HEK293 (cell line): Measurements from ENCODE around the gene TEF.

ENCODE experiments used
- CTCF ChIA-PET: fragments of 350-600 bp; formaldehyde crosslinking; extraction: SDS; loops from one replicate; lab custom pipeline; 2021; ENCODE audit warnings: antibody characterized with exemption; lab: Yijun Ruan, JAX
- POLR2A ChIA-PET: fragments of 300-600 bp; formaldehyde crosslinking; extraction: SDS; loops from one replicate; lab custom pipeline; 2020; ENCODE audit warnings: antibody characterized with exemption, inconsistent platforms; lab: Yijun Ruan, JAX
- H3K27ac ChIP-seq: fragments of 200-500 bp; sonication (Bioruptor generic); 2 replicates; pipeline ENCODE4 v1.5.1; 2014; ENCODE audit warnings: low read depth, low read length, control low read depth, inconsistent platforms; ENCODE audit errors: extremely low read depth
- H3K36me3 ChIP-seq, 2 experiments: fragments of 200-500 bp in 1 of 2; sonication (Bioruptor generic) in 1 of 2; 1 replicate in 1 of 2; 2 replicates in 1 of 2; pipeline ENCODE4 v1.5.1; 2014 to 2017; ENCODE audit warnings: inconsistent platforms in 2 of 2, low read length in 2 of 2; ENCODE audit not compliant: control insufficient read depth in 2 of 2, insufficient read depth in 1 of 2
- H3K4me1 ChIP-seq: fragments of 200-500 bp; sonication (Bioruptor generic); 2 replicates; pipeline ENCODE4 v1.5.1; 2014; ENCODE audit warnings: mild to moderate bottlenecking, low read length, inconsistent platforms; ENCODE audit not compliant: control insufficient read depth, insufficient read depth
- H3K4me3 ChIP-seq: 2 replicates; pipeline ENCODE4 v1.5.1; 2011; ENCODE audit warnings: low read depth, mild to moderate bottlenecking, control low read depth, low read length, moderate library complexity
- H3K9me3 ChIP-seq: fragments of 200-500 bp; sonication (Bioruptor generic); 2 replicates; pipeline ENCODE4 v1.5.1; 2014; ENCODE audit warnings: low read depth, low read length, inconsistent platforms; ENCODE audit not compliant: control insufficient read depth, insufficient read depth
- ELK4 ChIP-seq: IDR thresholded peaks from 2 replicates; pipeline ENCODE4 v1.6.1; 2011; ENCODE audit warnings: mild to moderate bottlenecking, low read depth, low read length, borderline replicate concordance
- GLIS1 ChIP-seq: fragments of 450-650 bp; formaldehyde crosslinking; IDR thresholded peaks from 2 replicates; pipeline ENCODE4 v1.5.1; 2016; ENCODE audit warnings: missing biosample characterization, missing genetic modification characterization
- HOXD13 ChIP-seq: sonication (generic); formaldehyde crosslinking; IDR thresholded peaks from 2 replicates; pipeline ENCODE4 v1.8.0; 2022; ENCODE audit warnings: missing genetic modification reagents, borderline replicate concordance
- IKZF3 ChIP-seq: fragments of 450-650 bp; IDR thresholded peaks from 2 replicates; pipeline ENCODE4 v1.5.0; 2018; ENCODE audit warnings: missing biosample characterization, mild to moderate bottlenecking, missing genetic modification characterization, moderate library complexity
- KLF17 ChIP-seq: fragments of 450-650 bp; formaldehyde crosslinking; IDR thresholded peaks from 2 replicates; pipeline ENCODE4 v1.5.1; 2016; ENCODE audit warnings: missing biosample characterization, missing genetic modification characterization
- REPIN1 ChIP-seq: fragments of 450-650 bp; formaldehyde crosslinking; IDR thresholded peaks from 2 replicates; pipeline ENCODE4 v1.5.1; 2017; ENCODE audit warnings: missing biosample characterization, missing genetic modification characterization, low read depth
- SCRT2 ChIP-seq: fragments of 450-650 bp; formaldehyde crosslinking; IDR thresholded peaks from 2 replicates; pipeline ENCODE4 v1.5.1; 2016; ENCODE audit warnings: missing biosample characterization, missing genetic modification characterization
- ZBTB1 ChIP-seq: fragments of 450-650 bp; formaldehyde crosslinking; IDR thresholded peaks from 2 replicates; pipeline ENCODE4 v1.5.1; 2016; ENCODE audit warnings: missing biosample characterization, missing genetic modification characterization
- ZBTB48 ChIP-seq: fragments of 450-650 bp; formaldehyde crosslinking; IDR thresholded peaks from 2 replicates; pipeline ENCODE4 v1.5.1; 2016; ENCODE audit warnings: missing biosample characterization, missing genetic modification characterization
- ZBTB7A ChIP-seq: fragments of 450-650 bp; formaldehyde crosslinking; IDR thresholded peaks from 2 replicates; pipeline ENCODE4 v1.5.1; 2016; ENCODE audit warnings: low read depth, missing biosample characterization, missing genetic modification characterization
- ZNF10 ChIP-seq: fragments of 450-650 bp; formaldehyde crosslinking; IDR thresholded peaks from 2 replicates; pipeline ENCODE4 v1.5.1; 2017; ENCODE audit warnings: missing biosample characterization, missing genetic modification characterization
- ZNF121 ChIP-seq: fragments of 450-650 bp; formaldehyde crosslinking; IDR thresholded peaks from 2 replicates; pipeline ENCODE4 v1.5.1; 2016; ENCODE audit warnings: missing biosample characterization, missing genetic modification characterization
- ZNF302 ChIP-seq: fragments of 450-650 bp; formaldehyde crosslinking; IDR thresholded peaks from 2 replicates; pipeline ENCODE4 v1.5.1; 2016; ENCODE audit warnings: missing biosample characterization, missing genetic modification characterization, low read depth
- ZNF341 ChIP-seq: fragments of 450-650 bp; formaldehyde crosslinking; IDR thresholded peaks from 2 replicates; pipeline ENCODE4; 2016; ENCODE audit warnings: low read depth, missing biosample characterization, missing genetic modification characterization
- ZNF394 ChIP-seq: fragments of 450-650 bp; formaldehyde crosslinking; IDR thresholded peaks from 2 replicates; pipeline ENCODE4 v1.5.1; 2016; ENCODE audit warnings: missing biosample characterization, missing genetic modification characterization, mild to moderate bottlenecking, moderate library complexity, borderline replicate concordance
- ZNF555 ChIP-seq: fragments of 450-650 bp; formaldehyde crosslinking; conservative IDR thresholded peaks from 2 replicates; pipeline ENCODE4 v1.5.1; 2017; ENCODE audit warnings: missing biosample characterization, mild to moderate bottlenecking, missing genetic modification characterization, inconsistent platforms
- TF ChIP-seq, protein P1 (sequence below): fragments of 450-650 bp; formaldehyde crosslinking; IDR thresholded peaks from 2 replicates; pipeline ENCODE4 v1.5.1; 2016; ENCODE audit warnings: missing biosample characterization, missing genetic modification characterization, borderline replicate concordance
- TF ChIP-seq, protein P2 (sequence below): fragments of 450-650 bp; formaldehyde crosslinking; conservative IDR thresholded peaks from 2 replicates; pipeline ENCODE4 v1.5.1; 2016; ENCODE audit warnings: low read depth, missing biosample characterization, missing genetic modification characterization

Gene TEF

GRCh38 chr22:41353862-41354575 is 27.7 kb upstream of the TEF start:
- CTCF ChIA-PET = interaction anchor here (0.7 kb wide), 1 partner anchor 694 kb away, joined by 3 read pairs; no protein-coding TSS in a partner anchor
- no peaks in the 10 kb centered on the region for H3K4me1 ChIP-seq
- no peak for TF ChIP-seq ELK4
- TF ChIP-seq ZNF10 (tag by site-specific recombination) = no peak
- no peak for TF ChIP-seq ZBTB1 (tag by site-specific recombination)
- TF ChIP-seq, protein P1, sequence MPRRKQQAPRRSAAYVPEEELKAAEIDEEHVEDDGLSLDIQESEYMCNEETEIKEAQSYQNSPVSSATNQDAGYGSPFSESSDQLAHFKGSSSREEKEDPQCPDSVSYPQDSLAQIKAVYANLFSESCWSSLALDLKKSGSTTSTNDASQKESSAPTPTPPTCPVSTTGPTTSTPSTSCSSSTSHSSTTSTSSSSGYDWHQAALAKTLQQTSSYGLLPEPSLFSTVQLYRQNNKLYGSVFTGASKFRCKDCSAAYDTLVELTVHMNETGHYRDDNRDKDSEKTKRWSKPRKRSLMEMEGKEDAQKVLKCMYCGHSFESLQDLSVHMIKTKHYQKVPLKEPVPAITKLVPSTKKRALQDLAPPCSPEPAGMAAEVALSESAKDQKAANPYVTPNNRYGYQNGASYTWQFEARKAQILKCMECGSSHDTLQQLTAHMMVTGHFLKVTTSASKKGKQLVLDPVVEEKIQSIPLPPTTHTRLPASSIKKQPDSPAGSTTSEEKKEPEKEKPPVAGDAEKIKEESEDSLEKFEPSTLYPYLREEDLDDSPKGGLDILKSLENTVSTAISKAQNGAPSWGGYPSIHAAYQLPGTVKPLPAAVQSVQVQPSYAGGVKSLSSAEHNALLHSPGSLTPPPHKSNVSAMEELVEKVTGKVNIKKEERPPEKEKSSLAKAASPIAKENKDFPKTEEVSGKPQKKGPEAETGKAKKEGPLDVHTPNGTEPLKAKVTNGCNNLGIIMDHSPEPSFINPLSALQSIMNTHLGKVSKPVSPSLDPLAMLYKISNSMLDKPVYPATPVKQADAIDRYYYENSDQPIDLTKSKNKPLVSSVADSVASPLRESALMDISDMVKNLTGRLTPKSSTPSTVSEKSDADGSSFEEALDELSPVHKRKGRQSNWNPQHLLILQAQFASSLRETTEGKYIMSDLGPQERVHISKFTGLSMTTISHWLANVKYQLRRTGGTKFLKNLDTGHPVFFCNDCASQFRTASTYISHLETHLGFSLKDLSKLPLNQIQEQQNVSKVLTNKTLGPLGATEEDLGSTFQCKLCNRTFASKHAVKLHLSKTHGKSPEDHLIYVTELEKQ = no peak
- no peak for TF ChIP-seq ZNF302 (tag by site-specific recombination)
- TF ChIP-seq ZBTB48 (tag by site-specific recombination) = no peak
- no peak for TF ChIP-seq ZNF394 (tag by site-specific recombination)
- no peak for TF ChIP-seq HOXD13 (CRISPR knock-in tag)
- no peak for TF ChIP-seq KLF17 (tag by site-specific recombination)
- TF ChIP-seq ZNF555 = no peak
- TF ChIP-seq REPIN1 (tag by site-specific recombination) = no peak
- peak; percentile 76 for TF ChIP-seq ZNF121 (tag by site-specific recombination)
- TF ChIP-seq, protein P2, sequence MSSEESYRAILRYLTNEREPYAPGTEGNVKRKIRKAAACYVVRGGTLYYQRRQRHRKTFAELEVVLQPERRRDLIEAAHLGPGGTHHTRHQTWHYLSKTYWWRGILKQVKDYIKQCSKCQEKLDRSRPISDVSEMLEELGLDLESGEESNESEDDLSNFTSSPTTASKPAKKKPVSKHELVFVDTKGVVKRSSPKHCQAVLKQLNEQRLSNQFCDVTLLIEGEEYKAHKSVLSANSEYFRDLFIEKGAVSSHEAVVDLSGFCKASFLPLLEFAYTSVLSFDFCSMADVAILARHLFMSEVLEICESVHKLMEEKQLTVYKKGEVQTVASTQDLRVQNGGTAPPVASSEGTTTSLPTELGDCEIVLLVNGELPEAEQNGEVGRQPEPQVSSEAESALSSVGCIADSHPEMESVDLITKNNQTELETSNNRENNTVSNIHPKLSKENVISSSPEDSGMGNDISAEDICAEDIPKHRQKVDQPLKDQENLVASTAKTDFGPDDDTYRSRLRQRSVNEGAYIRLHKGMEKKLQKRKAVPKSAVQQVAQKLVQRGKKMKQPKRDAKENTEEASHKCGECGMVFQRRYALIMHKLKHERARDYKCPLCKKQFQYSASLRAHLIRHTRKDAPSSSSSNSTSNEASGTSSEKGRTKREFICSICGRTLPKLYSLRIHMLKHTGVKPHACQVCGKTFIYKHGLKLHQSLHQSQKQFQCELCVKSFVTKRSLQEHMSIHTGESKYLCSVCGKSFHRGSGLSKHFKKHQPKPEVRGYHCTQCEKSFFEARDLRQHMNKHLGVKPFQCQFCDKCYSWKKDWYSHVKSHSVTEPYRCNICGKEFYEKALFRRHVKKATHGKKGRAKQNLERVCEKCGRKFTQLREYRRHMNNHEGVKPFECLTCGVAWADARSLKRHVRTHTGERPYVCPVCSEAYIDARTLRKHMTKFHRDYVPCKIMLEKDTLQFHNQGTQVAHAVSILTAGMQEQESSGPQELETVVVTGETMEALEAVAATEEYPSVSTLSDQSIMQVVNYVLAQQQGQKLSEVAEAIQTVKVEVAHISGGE (tag by site-specific recombination) = no peak
- TF ChIP-seq SCRT2 (tag by site-specific recombination) = peak; percentile 87
- POLR2A ChIA-PET = interaction anchor here (0.7 to 2.5 kb wide), 3 partner anchors 11 to 27 kb away, joined by 3 to 8 read pairs (median 4); partner anchors contain the start of gene TEF
- peaks cover 0 to 94% of the 10 kb centered on the region in 2 experiments; a peak in 2 of 3 replicates for H3K36me3 ChIP-seq
- no peak overlapping the region for H3K4me3 ChIP-seq
- no peaks in the 10 kb centered on the region for H3K9me3 ChIP-seq
- no peak overlapping the region; the same call in 1 of the 2 replicates for H3K27ac ChIP-seq

GRCh38 chr22:41354979-41355378 is 26.8 kb upstream of the TEF start:
- CTCF ChIA-PET = interaction anchor here (0.8 kb wide), 1 partner anchor 9 kb away, joined by 4 read pairs; no protein-coding TSS in a partner anchor
- Histone ChIP-seq H3K9me3 (no peaks in the 10 kb centered on the region), H3K27ac (no peak overlapping the region; the same call in 1 of the 2 replicates), H3K4me3 (no peak overlapping the region), H3K36me3 (peaks cover 0 to 85% of the 10 kb centered on the region in 2 experiments; a peak in 2 of 3 replicates), H3K4me1 (no peaks in the 10 kb centered on the region)
- TF ChIP-seq GLIS1 (tag by site-specific recombination) = peak; percentile 49; the same call in 1 of the 2 replicates
- TF ChIP-seq ZBTB7A (tag by site-specific recombination) = no peak
- peak; percentile 57 for TF ChIP-seq ZNF341
- TF ChIP-seq IKZF3 (tag by site-specific recombination) = 0 out of 2 replicates have a peak, but pooled peaks have one; percentile 9
- POLR2A ChIA-PET = interaction anchor here (1.4 to 2.5 kb wide), 2 partner anchors 12 to 26 kb away, joined by 4 to 8 read pairs; partner anchors contain the start of gene TEF
